NCI-H1930 (cell line): Measurements from ENCODE around the gene FLYWCH2.

Source experiments
- DNase-seq, 2 experiments: peaks; one replicate each; lab custom pipeline; 2025; lab: John Stamatoyannopoulos, UW

FLYWCH2 gene, protein sequence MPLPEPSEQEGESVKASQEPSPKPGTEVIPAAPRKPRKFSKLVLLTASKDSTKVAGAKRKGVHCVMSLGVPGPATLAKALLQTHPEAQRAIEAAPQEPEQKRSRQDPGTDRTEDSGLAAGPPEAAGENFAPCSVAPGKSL

GRCh38 chr16:2882650-2883457, at the start of gene FLYWCH2:
TSS of gene FLYWCH2 (plus strand) at chr16:2883215. CDS start at chr16:2896450, 13,235 bp downstream.
- peak; percentile 98 to 99 for DNase-seq

DNA sequence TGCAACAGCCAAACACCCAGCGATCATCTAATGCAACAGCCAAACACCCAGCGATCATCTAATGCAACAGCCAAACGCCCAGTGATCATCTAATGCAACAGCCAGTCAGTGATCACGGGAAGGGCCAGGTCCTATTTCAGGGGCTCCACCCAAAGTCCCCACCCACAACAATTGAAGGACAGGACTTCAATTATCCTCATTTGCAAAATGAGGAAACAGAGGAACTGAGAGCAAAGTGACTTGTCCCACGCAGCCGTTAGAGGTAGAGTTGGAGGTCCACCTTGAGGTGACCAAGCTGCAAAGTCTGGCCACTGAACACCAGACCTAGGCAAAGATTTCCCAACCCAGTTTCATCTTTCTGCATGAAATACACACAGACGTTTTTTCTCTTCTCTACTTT, 49.2 kb upstream of the FLYWCH2 start:
- no peak for DNase-seq

GRCh38 chr16:2834968-2835367, 48.0 kb upstream of the FLYWCH2 start:
- no peak for DNase-seq

DNA sequence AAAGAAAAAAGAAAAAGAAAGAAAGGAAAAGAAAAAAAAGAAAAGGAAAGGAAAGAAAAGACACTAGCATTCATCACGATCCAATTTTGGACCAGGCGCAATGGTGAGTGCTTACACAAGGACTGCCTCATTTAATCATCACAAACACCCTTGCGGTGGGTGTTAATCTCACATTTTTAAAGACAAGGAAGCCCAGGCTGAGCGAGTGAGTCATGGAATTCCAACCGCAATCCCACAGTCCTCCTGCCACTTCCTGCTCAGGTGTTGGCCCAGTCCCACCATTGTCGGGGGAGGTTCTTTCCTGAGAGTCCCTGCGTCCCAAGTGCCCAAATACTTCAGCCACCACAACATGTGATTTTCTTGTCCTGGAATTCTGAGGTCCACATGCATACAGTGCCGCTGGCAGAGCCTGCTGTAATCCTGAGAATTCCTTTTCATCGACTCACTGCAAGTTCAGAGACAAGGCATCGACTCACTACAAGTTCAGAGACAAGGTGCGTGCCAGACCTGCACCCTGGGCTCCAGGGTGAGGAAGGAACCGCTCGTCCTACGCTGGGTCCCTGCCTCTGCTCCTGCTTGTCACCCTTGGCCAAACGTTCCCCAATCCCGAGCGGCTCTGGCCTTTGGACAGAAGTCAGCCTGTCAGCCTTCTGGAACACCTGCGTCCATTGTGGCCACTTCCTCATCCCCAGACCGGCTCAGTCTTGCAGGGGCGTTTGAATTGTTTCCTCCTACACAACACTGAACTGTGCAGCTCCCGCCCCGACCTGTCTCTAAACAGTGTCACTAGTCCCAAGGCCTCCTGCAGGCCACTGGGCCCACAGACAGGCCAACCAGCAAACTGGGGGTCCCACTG, 47.1 kb upstream of the FLYWCH2 start:
- DNase-seq: no peak

GRCh38 chr16:2836646-2837508, 46.1 kb upstream of the FLYWCH2 start:
- DNase-seq: no peak

GRCh38 chr16:2838928-2839327, 44.1 kb upstream of the FLYWCH2 start:
- peak; percentile 32 to 71 for DNase-seq

DNA sequence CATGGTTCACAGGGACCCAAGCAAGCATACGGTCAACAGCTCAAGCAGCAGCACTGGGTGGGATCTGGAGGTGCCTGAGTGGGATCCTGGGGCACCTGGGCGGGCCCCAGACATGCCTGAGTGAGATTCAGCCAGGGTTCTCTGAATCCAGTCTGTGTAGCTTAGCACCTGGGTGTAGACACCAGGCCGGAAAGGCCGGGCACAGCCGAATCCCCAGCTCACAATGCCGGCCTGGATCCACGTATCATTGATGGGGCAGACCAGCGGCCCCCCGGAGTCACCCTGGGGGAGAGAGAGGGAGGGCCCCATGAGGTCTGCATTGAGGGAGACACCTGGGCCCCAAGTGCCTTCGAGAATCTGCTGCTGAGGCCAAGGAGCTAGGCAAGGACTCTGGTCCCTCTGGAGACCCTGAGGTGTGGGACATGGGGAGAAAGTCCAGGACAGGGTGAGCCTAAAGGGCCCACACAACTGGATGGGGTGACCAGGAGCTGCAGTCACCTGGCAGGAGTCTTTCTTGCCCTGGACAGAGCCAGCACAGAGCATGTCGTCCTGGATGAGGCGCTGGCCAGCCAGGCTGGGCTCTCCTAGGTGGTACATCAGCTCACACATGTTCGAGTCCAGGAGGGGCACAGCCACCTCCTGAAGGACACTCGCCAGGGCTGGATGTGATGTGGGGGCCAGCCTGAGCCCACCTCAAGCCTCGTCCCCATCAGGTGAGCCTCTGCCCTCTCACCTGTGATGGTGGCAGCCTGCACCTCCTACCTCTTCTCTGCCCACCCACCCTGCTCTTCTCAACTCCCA, 43.2 kb upstream of the FLYWCH2 start:
- DNase-seq: no peak

- DNase-seq: no peak
Measured at GRCh38 chr16:2840914-2841313, 42.1 kb upstream of the FLYWCH2 start.

GRCh38 chr16:2841606-2842339, 41.2 kb upstream of the FLYWCH2 start:
- no peak for DNase-seq

DNA sequence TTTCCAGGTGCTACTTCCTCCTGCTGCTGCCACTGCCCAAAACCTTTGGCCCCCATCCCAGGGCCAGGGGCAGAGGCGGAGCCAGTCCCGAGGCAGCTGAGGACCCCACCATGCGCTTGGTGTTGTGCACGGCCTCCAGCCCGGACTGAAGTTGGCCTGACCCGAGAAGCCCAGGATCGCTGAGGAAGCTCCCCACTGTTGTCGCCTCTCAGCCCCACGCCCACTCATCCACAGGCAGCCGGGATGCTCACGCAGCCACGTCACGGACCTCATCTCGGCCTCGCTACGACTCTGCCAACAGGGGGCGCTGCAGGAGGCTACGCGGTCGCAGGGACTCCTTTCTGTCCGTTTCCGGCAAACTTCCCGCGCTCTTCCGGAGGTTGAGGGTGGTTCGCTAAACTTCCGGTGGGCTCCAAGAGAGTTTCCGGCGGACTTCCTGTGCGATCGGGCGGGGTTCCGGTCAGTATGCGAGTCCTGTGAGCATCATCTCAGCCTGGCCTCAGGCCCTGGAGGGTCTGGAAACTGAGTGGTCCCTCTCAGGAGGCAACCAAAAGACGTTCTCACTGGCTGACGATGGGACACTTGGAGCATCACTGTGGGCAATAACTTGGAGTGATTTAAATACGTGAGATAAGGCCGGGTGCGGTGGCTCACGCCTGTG, 40.5 kb upstream of the FLYWCH2 start:
- DNase-seq: peak; percentile 99

- DNase-seq: no peak
Measured at GRCh38 chr16:2843526-2843925, 39.5 kb upstream of the FLYWCH2 start.

DNA sequence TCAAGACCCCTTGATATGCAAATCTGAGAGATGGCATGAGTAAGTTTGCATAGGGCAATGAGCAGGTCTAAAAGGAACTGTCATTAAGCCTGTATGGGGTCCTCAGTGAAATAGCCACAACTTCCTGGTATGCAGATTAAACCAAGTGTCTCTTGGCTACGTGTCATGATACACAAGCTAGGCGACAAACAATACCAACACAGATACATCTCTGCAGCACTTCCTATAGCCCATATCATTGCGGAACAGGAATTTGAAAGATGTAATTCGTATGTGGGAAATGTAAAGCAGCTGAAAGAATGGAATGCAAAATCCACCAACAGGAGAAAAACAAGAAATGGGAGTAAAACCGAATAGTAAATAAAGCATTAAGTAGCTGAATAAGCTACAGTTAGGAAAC, 37.9 kb upstream of the FLYWCH2 start:
- DNase-seq: no peak

DNA sequence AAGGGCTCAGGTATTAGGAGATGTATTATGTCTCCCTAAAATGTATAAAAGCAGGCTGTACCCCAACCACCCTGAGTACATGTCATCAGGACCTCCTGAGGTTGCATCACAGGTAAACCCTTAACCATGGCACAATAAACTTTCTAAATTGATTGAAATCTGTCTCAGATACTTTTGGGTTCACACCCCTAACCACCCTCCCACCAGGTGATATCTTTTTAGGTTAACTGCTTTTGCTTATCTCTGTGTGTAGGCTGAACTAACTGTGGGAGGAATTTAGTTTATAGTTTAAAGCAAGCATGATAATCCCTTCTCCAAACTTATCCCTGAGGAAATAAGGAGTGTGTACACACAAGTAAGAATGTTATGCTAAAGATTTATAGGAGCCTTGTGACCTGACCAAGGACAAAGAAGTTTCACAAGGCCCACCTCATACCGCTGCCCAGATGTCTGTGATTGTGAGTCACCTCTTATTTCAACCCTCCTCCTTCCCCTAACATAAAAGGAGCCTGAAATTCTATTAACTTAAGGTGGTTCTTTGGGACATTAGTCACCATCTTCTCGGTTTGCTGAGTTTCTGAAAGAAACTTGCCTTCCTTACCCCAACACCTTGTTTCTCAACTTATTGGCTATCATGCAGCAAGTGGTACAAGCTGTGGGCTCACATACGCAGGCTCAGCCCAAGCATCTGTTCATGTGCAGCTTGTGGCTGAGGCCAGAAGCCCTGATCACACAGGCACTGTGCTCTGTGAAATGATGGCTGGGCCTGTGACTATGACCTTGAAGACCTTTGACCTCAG, 36.3 kb upstream of the FLYWCH2 start:
- no peak for DNase-seq

GRCh38 chr16:2848933-2849725, 33.9 kb upstream of the FLYWCH2 start:
- no peak for DNase-seq

DNA sequence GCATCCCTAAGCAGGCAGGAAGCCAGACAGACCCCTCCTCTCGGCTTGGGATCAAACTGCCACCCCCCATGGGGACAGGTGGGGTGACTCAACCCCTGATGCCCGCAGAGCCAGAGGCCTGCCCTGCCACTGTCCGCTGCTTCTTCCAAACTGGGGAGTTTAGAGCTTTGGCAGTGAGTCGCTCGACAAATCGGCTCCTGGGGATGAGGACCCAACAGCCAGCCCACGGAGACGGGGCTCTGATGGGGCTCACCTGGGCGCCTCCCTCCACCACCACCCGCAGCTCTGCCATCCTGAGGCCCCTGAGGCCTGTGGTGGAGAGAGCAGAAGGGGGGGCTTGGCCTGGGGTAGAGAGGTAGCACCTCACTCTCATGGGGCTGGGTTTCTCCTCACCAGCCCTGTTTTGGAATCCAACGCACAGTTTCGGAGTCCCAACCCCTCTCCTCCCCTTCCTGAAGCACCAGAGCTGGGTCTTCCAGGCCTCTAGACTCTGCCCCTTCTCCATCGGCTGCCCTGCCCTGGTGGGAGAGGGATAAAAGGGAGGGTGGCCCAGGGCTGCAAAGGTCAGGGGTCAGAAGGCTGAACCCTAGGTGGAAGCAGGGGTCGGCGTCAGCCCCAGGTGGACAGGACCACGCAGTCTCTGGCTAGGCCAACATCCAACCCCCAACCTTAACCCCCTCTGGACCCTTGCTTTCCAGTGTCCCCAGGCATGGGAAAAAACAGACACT, 30.8 kb upstream of the FLYWCH2 start:
- no peak for DNase-seq

- no peak for DNase-seq
Measured at GRCh38 chr16:2852731-2853507, 30.1 kb upstream of the FLYWCH2 start.
